Activated CD8-positive, alpha-beta memory T cell treated with anti-CD3 and anti-CD28 coated beads, Interleukin-2, amount 10 ng/mL, durations not matched to agents 7 days and 5 days (primary cell): ENCODE data around the gene LRBA. TPM values are rescaled to one million over a fixed set of nuclear protein-coding genes. Genes with fewer than 3 reads are reported as not detected.
"Not testable (repeated sequence)": the region's sequence is repeated elsewhere in the genome, so short reads cannot be mapped to it uniquely, and the experiment has no call there.

Experiments used
- ATAC-seq: fragments of 150-1000 bp; cut with Tn5 transposase; one replicate; pipeline ENCODE4 v1.10.0; 2021; ENCODE audit warnings: moderate library complexity
- CTCF ChIA-PET: fragments of 350-600 bp; sonication (Branson Sonifier 250); formaldehyde crosslinking; loops from one replicate; lab custom pipeline; 2021; ENCODE audit warnings: antibody characterized with exemption; lab: Charles Lee
- DNase-seq: peaks from one replicate; pipeline ENCODE4 v3.0.0-alpha.2; 2020
- H3K27ac Mint-ChIP-seq: one replicate; pipeline ENCODE4 v1.8.0; 2021; ENCODE audit warnings: mild to moderate bottlenecking, mixed read lengths
- H3K27me3 Mint-ChIP-seq: one replicate; pipeline ENCODE4 v1.8.0; 2021; ENCODE audit warnings: mixed read lengths
- H3K36me3 Mint-ChIP-seq: one replicate; pipeline ENCODE4 v1.8.0; 2021; ENCODE audit warnings: mild to moderate bottlenecking, mixed read lengths
- H3K4me1 Mint-ChIP-seq: one replicate; pipeline ENCODE4 v1.8.0; 2021; ENCODE audit warnings: mixed read lengths
- H3K4me3 Mint-ChIP-seq: one replicate; pipeline ENCODE4 v1.8.0; 2021; ENCODE audit warnings: mild to moderate bottlenecking, moderate library complexity, mixed read lengths
- H3K9me3 Mint-ChIP-seq: one replicate; pipeline ENCODE4 v1.8.0; 2022; ENCODE audit warnings: low read depth, mixed read lengths
- total RNA-seq, 2 experiments: library from RNA; stranded (reverse); gene quantifications; one replicate each; pipeline ENCODE4 v1.2.3, GENCODE V29; 2021

LRBA gene
- total RNA-seq, 2 experiments from 2014 or later: 59.2 to 60.2 TPM

- Mint-ChIP-seq H3K27ac (no peak overlapping the region), H3K27me3 (no peaks in the 10 kb centered on the region), H3K4me3 (no peak overlapping the region), H3K4me1 (peaks cover 25% of the 10 kb centered on the region), H3K36me3 (peaks cover 8% of the 10 kb centered on the region), H3K9me3 (no peaks in the 10 kb centered on the region)
- ATAC-seq: no peak
- CTCF ChIA-PET: no interaction called here
- DNase-seq: no peak
Measured at GRCh38 chr4:150943126-150943525, 72.0 kb downstream of the LRBA start.

DNA sequence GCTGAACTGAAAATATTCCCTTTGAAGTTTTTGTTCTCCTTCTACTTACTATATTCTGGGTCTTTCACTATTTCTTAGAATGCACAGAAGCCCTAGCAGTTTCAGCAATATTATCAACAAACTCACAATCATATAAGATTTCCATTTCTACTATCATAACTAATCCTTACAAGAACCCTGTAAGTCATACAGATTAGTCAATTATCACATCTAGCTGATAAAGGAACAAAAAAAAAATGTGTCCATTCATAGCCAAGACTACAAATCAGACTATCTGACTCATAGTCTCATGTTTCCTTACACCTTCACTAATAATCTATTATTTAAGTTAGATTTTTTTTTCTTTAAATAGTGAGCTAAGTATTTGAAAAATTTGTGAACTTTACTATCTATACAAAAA lies 72.5 kb downstream of the LRBA start:
- no peak for ATAC-seq
- CTCF ChIA-PET: no interaction called here

GRCh38 chr4:150940123-150940522 lies 75.0 kb downstream of the LRBA start:
- no peak for ATAC-seq

More for the DNA sequence above, 72.5 kb downstream of the LRBA start:
- Mint-ChIP-seq H3K4me3 (no peak overlapping the region), H3K36me3 (peaks cover 6% of the 10 kb centered on the region), H3K27ac (no peak overlapping the region), H3K9me3 (no peaks in the 10 kb centered on the region), H3K4me1 (peaks cover 25% of the 10 kb centered on the region), H3K27me3 (no peaks in the 10 kb centered on the region)
- no peak for DNase-seq

DNA sequence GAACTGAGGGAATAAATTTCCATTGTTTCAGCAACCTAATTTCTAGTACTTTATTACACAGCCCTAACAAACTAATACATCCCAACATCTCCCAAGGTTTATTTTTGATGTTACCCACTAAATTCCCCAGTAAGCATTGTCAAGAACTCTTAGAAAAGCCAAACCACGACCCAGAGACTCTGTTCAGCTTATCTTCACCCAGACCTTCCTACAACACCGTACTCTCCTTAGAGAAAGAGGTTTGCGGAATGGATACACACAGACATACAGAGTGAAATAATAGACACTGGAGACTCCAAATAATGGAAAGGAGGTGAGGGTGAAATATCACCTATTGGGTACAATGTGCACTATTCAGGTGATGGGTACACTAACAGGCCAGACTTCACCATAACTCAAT lies 75.6 kb downstream of the LRBA start:
- peaks cover 16% of the 10 kb centered on the region for H3K4me1 Mint-ChIP-seq
- CTCF ChIA-PET: no interaction called here
- peaks cover 5% of the 10 kb centered on the region for H3K36me3 Mint-ChIP-seq
- ATAC-seq: no peak
- H3K4me3 Mint-ChIP-seq: no peak overlapping the region
- no peak overlapping the region for H3K27ac Mint-ChIP-seq
- no peaks in the 10 kb centered on the region for H3K9me3 Mint-ChIP-seq
- H3K27me3 Mint-ChIP-seq: no peaks in the 10 kb centered on the region
- DNase-seq: no peak

More at GRCh38 chr4:150940123-150940522, 75.0 kb downstream of the LRBA start:
- CTCF ChIA-PET: no interaction called here
- no peak overlapping the region for H3K4me3 Mint-ChIP-seq
- no peak overlapping the region for H3K27ac Mint-ChIP-seq
- H3K4me1 Mint-ChIP-seq: peaks cover 20% of the 10 kb centered on the region
- no peaks in the 10 kb centered on the region for H3K27me3 Mint-ChIP-seq
- DNase-seq: no peak
- peaks cover 5% of the 10 kb centered on the region for H3K36me3 Mint-ChIP-seq
- no peaks in the 10 kb centered on the region for H3K9me3 Mint-ChIP-seq

DNA sequence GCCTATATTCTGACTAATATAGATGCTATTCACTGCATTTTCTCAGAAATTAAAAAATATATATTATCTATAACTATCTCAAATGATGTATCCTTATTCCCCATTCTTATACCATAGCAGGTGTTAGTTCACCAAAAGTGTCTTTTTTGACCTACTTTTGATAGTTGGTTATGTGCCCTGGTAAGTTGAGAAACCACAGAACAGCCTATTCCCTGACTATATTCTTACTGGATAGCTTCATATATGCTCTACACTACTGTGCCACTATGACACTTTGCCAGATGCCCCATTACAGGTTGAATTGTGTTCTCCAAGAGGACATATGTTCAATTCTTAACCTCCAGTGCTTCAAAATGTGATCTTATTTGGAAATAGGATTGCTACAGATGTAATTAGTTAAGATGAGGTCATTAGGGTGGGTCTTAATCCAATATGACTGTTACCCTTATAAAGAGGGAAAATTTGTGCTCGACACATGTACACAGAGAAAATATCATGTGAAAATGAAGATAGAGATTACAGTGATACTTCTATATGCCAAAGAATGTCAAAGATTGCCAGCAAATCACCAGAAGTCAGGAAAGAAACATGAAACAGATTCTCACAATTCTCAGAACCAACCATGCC lies 76.1 kb downstream of the LRBA start:
- Mint-ChIP-seq H3K4me1 (peaks cover 16% of the 10 kb centered on the region), H3K36me3 (peaks cover 5% of the 10 kb centered on the region), H3K9me3 (no peaks in the 10 kb centered on the region), H3K27me3 (no peaks in the 10 kb centered on the region), H3K27ac (no peak overlapping the region), H3K4me3 (no peak overlapping the region)
- DNase-seq (no peak), ATAC-seq (no peak)
- CTCF ChIA-PET: no interaction called here

DNA sequence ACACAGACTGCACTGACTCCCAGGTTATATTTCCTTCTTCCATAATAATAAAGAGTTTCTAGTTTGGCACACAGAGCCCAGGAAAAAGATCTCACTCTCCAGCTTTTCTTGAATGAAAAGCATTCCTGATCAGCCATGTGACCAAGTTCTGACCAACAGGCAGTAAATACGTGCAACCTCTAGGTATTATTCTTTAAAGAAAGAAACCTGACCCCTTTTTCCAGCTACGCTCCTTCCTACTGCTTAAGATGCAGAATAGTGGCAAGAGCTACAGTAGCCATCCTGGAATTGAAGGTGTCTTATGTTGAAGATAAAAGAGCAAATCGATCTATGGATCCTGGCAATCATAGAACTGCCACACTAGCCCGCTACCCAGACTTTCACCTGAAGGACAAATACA lies 76.7 kb downstream of the LRBA start:
- Mint-ChIP-seq H3K27ac (no peak overlapping the region), H3K4me3 (no peak overlapping the region), H3K9me3 (no peaks in the 10 kb centered on the region), H3K27me3 (no peaks in the 10 kb centered on the region), H3K4me1 (peaks cover 12% of the 10 kb centered on the region), H3K36me3 (peaks cover 5% of the 10 kb centered on the region)
- CTCF ChIA-PET: interaction anchor here (2.2 kb wide), 1 partner anchor 23 kb away, joined by 5 read pairs; no protein-coding TSS in a partner anchor
- DNase-seq (no peak), ATAC-seq (no peak)

GRCh38 chr4:150934022-150934421 lies 81.1 kb downstream of the LRBA start:
- DNase-seq (no peak), ATAC-seq (no peak)
- Mint-ChIP-seq H3K4me1 (peaks cover 2% of the 10 kb centered on the region), H3K27ac (no peak overlapping the region), H3K4me3 (no peak overlapping the region), H3K36me3 (peaks cover under 1% of the 10 kb centered on the region), H3K9me3 (no peaks in the 10 kb centered on the region), H3K27me3 (no peaks in the 10 kb centered on the region)
- CTCF ChIA-PET: no interaction called here

DNA sequence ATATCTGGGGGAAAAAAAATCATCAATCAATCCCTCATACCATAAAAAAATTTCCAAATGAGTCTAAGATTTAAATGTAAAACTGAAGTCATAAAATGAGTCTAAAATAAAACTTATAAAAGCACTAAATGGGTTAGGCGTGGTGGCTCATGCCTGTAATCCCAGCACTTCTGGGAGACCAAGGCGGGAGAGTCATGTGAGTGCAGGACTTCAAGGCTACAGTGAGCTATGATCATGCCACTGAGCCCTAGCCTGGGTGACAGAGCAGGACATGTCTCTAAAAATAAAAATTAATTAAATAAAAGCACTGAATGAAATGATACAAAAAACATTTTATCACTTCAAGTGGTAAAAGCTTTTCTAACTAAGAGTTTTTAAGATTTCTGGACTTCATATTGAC lies 83.3 kb downstream of the LRBA start:
- Mint-ChIP-seq H3K9me3 (no peaks in the 10 kb centered on the region), H3K36me3 (peaks cover 8% of the 10 kb centered on the region), H3K4me3 (no peak overlapping the region), H3K4me1 (no peaks in the 10 kb centered on the region), H3K27ac (no peak overlapping the region), H3K27me3 (no peaks in the 10 kb centered on the region)
- DNase-seq: no peak
- no peak for ATAC-seq
- CTCF ChIA-PET: no interaction called here

DNA sequence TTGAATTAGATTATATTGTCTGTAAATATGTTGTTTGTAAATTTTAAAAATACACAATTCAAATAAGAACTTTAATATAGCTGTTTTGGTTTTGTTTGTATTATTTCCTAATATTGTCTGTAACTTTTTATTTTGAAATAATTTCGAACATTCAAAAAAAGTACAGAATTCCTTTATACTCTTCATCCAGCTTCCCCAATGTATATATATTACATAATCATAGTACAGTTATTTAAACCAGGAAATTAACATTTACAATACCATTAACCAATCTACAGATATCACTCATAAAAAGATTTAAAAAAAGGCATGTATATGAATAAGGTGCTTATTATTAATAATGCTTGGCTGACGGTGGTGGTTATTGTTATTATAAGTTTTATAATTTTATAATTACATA lies 84.1 kb downstream of the LRBA start:
- H3K27ac Mint-ChIP-seq: no peak overlapping the region
- ATAC-seq: no peak
- no peaks in the 10 kb centered on the region for H3K9me3 Mint-ChIP-seq
- no peaks in the 10 kb centered on the region for H3K27me3 Mint-ChIP-seq
- no peak for DNase-seq
- H3K4me3 Mint-ChIP-seq: no peak overlapping the region
- peaks cover 11% of the 10 kb centered on the region for H3K36me3 Mint-ChIP-seq
- CTCF ChIA-PET: no interaction called here
- H3K4me1 Mint-ChIP-seq: no peaks in the 10 kb centered on the region

DNA sequence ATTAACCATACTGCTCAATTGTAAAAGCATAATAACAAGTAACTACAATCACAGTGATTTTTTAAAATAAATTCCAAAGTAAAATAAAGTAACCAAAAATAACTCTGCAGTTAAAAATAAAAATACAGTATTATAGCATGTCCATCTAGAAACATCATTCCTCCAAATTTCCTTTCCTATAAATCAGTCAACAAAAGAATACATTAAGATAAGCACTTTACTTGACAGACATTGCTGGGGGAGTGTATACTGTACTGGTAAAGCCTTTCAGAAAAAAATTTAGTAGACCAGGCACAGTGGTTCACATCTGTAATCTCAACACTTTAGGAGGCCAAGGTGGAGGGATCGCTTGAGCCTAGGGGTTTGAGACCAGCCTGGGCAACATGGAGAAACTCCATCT lies 91.1 kb downstream of the LRBA start:
- Mint-ChIP-seq H3K9me3 (no peaks in the 10 kb centered on the region), H3K4me3 (no peak overlapping the region), H3K27me3 (no peaks in the 10 kb centered on the region), H3K27ac (no peak overlapping the region), H3K4me1 (no peaks in the 10 kb centered on the region), H3K36me3 (peaks cover 32% of the 10 kb centered on the region)
- DNase-seq: no peak
- ATAC-seq: no peak
- CTCF ChIA-PET: no interaction called here

DNA sequence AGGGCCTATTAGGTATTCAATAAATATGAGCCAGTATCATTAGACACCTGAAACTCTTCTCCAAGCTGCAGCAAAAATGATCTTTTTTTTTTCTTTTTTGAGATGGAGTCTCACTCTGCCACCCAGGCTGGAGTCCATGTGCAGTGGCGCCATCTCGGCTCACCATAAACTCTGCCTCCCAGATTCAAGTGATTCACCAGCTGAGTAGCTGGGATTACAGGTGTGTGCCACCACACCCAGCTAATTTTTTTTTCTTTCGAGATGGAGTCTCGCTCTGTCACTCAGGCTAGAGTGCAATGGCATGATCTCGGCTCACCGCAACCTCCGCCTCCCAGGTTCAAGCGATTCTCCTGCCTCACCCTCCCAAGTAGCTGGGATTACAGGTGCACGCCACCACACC lies 93.6 kb downstream of the LRBA start:
- DNase-seq, ATAC-seq, H3K9me3 Mint-ChIP-seq, H3K4me1 Mint-ChIP-seq, H3K27ac Mint-ChIP-seq, H3K4me3 Mint-ChIP-seq, H3K27me3 Mint-ChIP-seq, CTCF ChIA-PET: not testable (repeated sequence)
- H3K36me3 Mint-ChIP-seq: peaks cover 36% of the 10 kb centered on the region

DNA sequence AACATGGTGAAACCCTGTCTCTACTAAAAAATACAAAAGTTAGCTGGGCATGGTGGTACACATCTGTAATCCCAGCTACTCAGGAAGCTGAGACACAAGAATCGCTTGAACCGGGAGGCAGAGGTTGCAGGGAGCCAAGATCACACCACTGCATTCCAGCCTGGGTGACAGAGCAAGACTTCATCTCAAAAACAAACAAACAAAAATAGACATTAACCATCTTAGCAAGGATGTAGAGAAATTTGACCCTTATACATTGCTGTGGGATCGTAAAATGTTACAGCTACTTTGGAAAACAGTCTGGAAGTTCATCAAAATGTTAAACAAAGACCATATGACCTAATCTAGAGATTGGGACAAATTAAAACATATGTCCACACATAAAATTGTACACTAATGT lies 96.5 kb downstream of the LRBA start:
- H3K36me3 Mint-ChIP-seq: peaks cover 43% of the 10 kb centered on the region
- H3K27me3 Mint-ChIP-seq, DNase-seq, H3K9me3 Mint-ChIP-seq, H3K4me1 Mint-ChIP-seq, ATAC-seq, CTCF ChIA-PET, H3K4me3 Mint-ChIP-seq, H3K27ac Mint-ChIP-seq: not testable (repeated sequence)

GRCh38 chr4:150911326-150911725 lies 103.8 kb downstream of the LRBA start:
- no peaks in the 10 kb centered on the region for H3K27me3 Mint-ChIP-seq
- DNase-seq: no peak
- H3K9me3 Mint-ChIP-seq: peaks cover 18% of the 10 kb centered on the region
- no peak for ATAC-seq
- peaks cover 80% of the 10 kb centered on the region for H3K36me3 Mint-ChIP-seq
- H3K4me1 Mint-ChIP-seq: peaks cover 17% of the 10 kb centered on the region
- no peak overlapping the region for H3K4me3 Mint-ChIP-seq
- CTCF ChIA-PET: no interaction called here
- H3K27ac Mint-ChIP-seq: no peak overlapping the region

DNA sequence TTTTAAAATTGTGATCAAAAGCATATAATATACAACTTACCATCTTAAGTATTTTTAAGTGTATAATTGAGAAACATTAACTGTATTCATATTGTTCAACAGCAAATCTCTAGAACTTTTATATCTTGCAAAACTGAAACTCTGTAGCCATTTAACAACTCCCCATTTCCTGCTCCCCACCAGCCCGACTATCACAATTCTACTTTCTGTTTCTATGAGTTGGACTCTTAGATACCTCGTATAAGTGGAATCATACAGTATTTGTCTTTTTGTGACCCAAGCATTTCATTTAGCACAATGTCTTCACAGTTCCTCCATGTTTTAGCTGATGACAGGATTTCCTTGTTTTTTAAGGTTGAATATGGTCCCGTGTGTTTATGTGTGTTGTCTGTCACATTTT lies 106.0 kb downstream of the LRBA start:
- H3K4me3 Mint-ChIP-seq: peak overlapping the region; percentile 70
- peak; percentile 91 for ATAC-seq
- no peaks in the 10 kb centered on the region for H3K27me3 Mint-ChIP-seq
- H3K27ac Mint-ChIP-seq: peak overlapping the region; percentile 86
- peaks cover 18% of the 10 kb centered on the region for H3K9me3 Mint-ChIP-seq
- H3K4me1 Mint-ChIP-seq: peaks cover 17% of the 10 kb centered on the region
- DNase-seq: peak; percentile 43
- H3K36me3 Mint-ChIP-seq: peaks cover 78% of the 10 kb centered on the region
- CTCF ChIA-PET: no interaction called here
